OCI-LY1 (cell line): ENCODE results near the gene PRLHR.

Experiments used
- H2AFZ ChIP-seq: fragments of 200-600 bp; sonication (generic), shearing (Covaris generic); 2 replicates; pipeline ENCODE4 v1.6.0; 2014; ENCODE audit warnings: antibody characterized with exemption, mild to moderate bottlenecking, low read length
- H3F3A ChIP-seq: fragments of 200-600 bp; sonication (generic), shearing (Covaris generic); 2 replicates; pipeline ENCODE4 v1.6.0; 2014; ENCODE audit warnings: mild to moderate bottlenecking, antibody characterized with exemption, low read length, moderate library complexity; ENCODE audit not compliant: insufficient read depth
- H3K27ac ChIP-seq: fragments of 200-600 bp; sonication (generic); 2 replicates; pipeline ENCODE4 v1.5.1; 2014; ENCODE audit warnings: low read length, mixed run types, mild to moderate bottlenecking, low read depth; ENCODE audit not compliant: poor library complexity, severe bottlenecking
- H3K27me3 ChIP-seq: fragments of 200-600 bp; sonication (generic); 2 replicates; pipeline ENCODE4 v1.6.0; 2014; ENCODE audit warnings: antibody characterized with exemption, mild to moderate bottlenecking, low read length, moderate library complexity; ENCODE audit not compliant: insufficient read depth
- H3K36me3 ChIP-seq: fragments of 200-600 bp; sonication (generic); 2 replicates; pipeline ENCODE4 v1.6.1; 2014; ENCODE audit warnings: mild to moderate bottlenecking, antibody characterized with exemption, low read length, moderate library complexity, mixed read lengths; ENCODE audit not compliant: insufficient read depth
- H3K4me1 ChIP-seq: fragments of 200-600 bp; sonication (generic); 2 replicates; pipeline ENCODE4 v1.5.1; 2014; ENCODE audit warnings: mild to moderate bottlenecking, low read length, moderate library complexity; ENCODE audit not compliant: insufficient read depth, severe bottlenecking
- H3K4me2 ChIP-seq: fragments of 200-600 bp; sonication (generic), shearing (Covaris generic); 2 replicates; pipeline ENCODE4 v1.6.1; 2014; ENCODE audit warnings: low read length
- H3K4me3 ChIP-seq: fragments of 200-600 bp; sonication (generic); 2 replicates; pipeline ENCODE4 v1.5.1; 2014; ENCODE audit warnings: low read length, low read depth, mild to moderate bottlenecking, mixed read lengths; ENCODE audit not compliant: poor library complexity, severe bottlenecking
- H3K79me2 ChIP-seq: fragments of 200-600 bp; shearing (Covaris generic); 2 replicates; pipeline ENCODE4 v1.6.1; 2016; ENCODE audit warnings: mixed run types, low read length, mixed read lengths; ENCODE audit not compliant: insufficient read depth
- H3K9ac ChIP-seq: fragments of 200-600 bp; sonication (generic), shearing (Covaris generic); 2 replicates; pipeline ENCODE4 v1.6.1; 2014; ENCODE audit warnings: mild to moderate bottlenecking, low read length, mixed read lengths
- H3K9me2 ChIP-seq: fragments of 200-600 bp; sonication (generic), shearing (Covaris generic); 2 replicates; pipeline ENCODE4 v1.6.1; 2014; ENCODE audit warnings: low read depth, mild to moderate bottlenecking, low read length, mixed read lengths
- H3K9me3 ChIP-seq: fragments of 200-600 bp; shearing (Covaris generic); 2 replicates; pipeline ENCODE4 v1.6.1; 2014; ENCODE audit warnings: low read length, mixed read lengths
- H4K20me1 ChIP-seq: fragments of 200-600 bp; sonication (generic), shearing (Covaris generic); 2 replicates; pipeline ENCODE4 v1.6.0; 2016; ENCODE audit warnings: mild to moderate bottlenecking, low read length; ENCODE audit not compliant: insufficient read depth
- CTCF ChIP-seq: fragments of 200-600 bp; sonication (generic), shearing (Covaris generic); IDR thresholded peaks from 2 replicates; pipeline ENCODE4 v1.5.1; 2017; ENCODE audit warnings: mild to moderate bottlenecking, antibody characterized with exemption, low read length, moderate library complexity, mixed read lengths
- EZH2 ChIP-seq: fragments of 200-600 bp; sonication (generic), shearing (Covaris generic); IDR thresholded peaks from 2 replicates; pipeline ENCODE4 v1.8.0; 2017; ENCODE audit warnings: borderline replicate concordance, mixed run types, mild to moderate bottlenecking, antibody characterized with exemption, low read length, moderate library complexity, mixed read lengths

PRLHR gene

GRCh38 chr10:118541718-118542117 is 53.7 kb downstream of the PRLHR start:
- Histone ChIP-seq H3K36me3 (no peaks in the 10 kb centered on the region), H3K9ac (no peak overlapping the region), H2AFZ (no peak overlapping the region), H3K9me3 (no peaks in the 10 kb centered on the region), H3K27ac (no peak overlapping the region), H3K9me2 (no peaks in the 10 kb centered on the region), H3K4me3 (no peak overlapping the region), H4K20me1 (no peaks in the 10 kb centered on the region), H3K27me3 (no peaks in the 10 kb centered on the region), H3K79me2 (no peaks in the 10 kb centered on the region), H3K4me2 (no peak overlapping the region), H3K4me1 (no peaks in the 10 kb centered on the region), H3F3A (no peaks in the 10 kb centered on the region)
- TF ChIP-seq EZH2 (no peak), CTCF (no peak)
